Measurements from ENCODE around the gene TMEM204. TPM values are rescaled to one million over a fixed set of nuclear protein-coding genes. Genes with fewer than 3 reads are reported as not detected.

Gene TMEM204
- total and polyA plus RNA-seq, 10 of the 15 experiments (the other 5 are each of a cell fraction or from before 2014, with no cell fraction given): 0.05 to 0.30 (median 0.18) TPM; not detected in 7

- ATAC-seq (no peak), FAIRE-seq (no peak), DNase-seq (ENCODE audit: low read depth, low spot score) (no peak)
- POLR2A ChIA-PET: interaction anchor here (0.7 kb wide), 1 partner anchor 105 kb away, joined by 4 read pairs; no protein-coding TSS in a partner anchor
- CTCF ChIA-PET: no interaction called here
- TF ChIP-seq STAT3 (IDR thresholded peaks at IDR 0.05; ENCODE audit: low read depth, low read length): no peak
- TF ChIP-seq WRNIP1 (IDR thresholded peaks at IDR 0.05; ENCODE audit: borderline replicate concordance, low read depth, low read length): no peak
- TF ChIP-seq SIX5 (IDR thresholded peaks at IDR 0.05; ENCODE audit: low read depth, low read length, severe bottlenecking): no peak
- no peak for TF ChIP-seq EED (IDR thresholded peaks at IDR 0.05; ENCODE audit: low read depth)
- no peak for TF ChIP-seq CTCF (IDR thresholded peaks at IDR 0.05 in 2 of 3, conservative IDR thresholded peaks at IDR 0.05 in 1 of 3; ENCODE audit: control insufficient read depth in 2 of 3, extremely low read depth in 1 of 3, insufficient read depth in 1 of 3, low read depth in 3 of 3, low read length in 3 of 3)
- no peak for TF ChIP-seq NFIC (IDR thresholded peaks at IDR 0.05; ENCODE audit: low read depth, low read length)
- TF ChIP-seq ZNF207 (IDR thresholded peaks at IDR 0.05; ENCODE audit: borderline replicate concordance): no peak
- no peak for TF ChIP-seq RUNX3 (IDR thresholded peaks at IDR 0.05; ENCODE audit: low read length)
- no peak for TF ChIP-seq NR2F1 (conservative IDR thresholded peaks at IDR 0.05)
- TF ChIP-seq RELB (IDR thresholded peaks at IDR 0.05; ENCODE audit: low read depth): no peak
- no peak for TF ChIP-seq IRF3 (IDR thresholded peaks at IDR 0.05)
- TF ChIP-seq ATF7 (IDR thresholded peaks at IDR 0.05; ENCODE audit: low read depth): no peak
- no peak for TF ChIP-seq TCF3 (IDR thresholded peaks at IDR 0.05; ENCODE audit: borderline replicate concordance, insufficient read depth, low read depth, low read length)
- no peak for TF ChIP-seq KLF5 (IDR thresholded peaks at IDR 0.05; ENCODE audit: partially characterized antibody)
- TF ChIP-seq LARP7 (IDR thresholded peaks at IDR 0.05): no peak
- H3K4me1 ChIP-seq (ENCODE audit: control insufficient read depth, insufficient read depth, low read length): no peaks in the 10 kb centered on the region
- in situ Hi-C loops (cut with MboI) (no loop called here), intact Hi-C loops (cut with micrococcal nuclease; ENCODE audit: unreplicated experiment) (no loop called here)
- H3K9me3 ChIP-seq (replicated peaks; ENCODE audit: control insufficient read depth, insufficient read depth, low read length): no peaks in the 10 kb centered on the region; the same call in 2 of the 3 replicates
- SMC1A ChIA-PET (ENCODE audit: uncharacterized antibody, unreplicated experiment): no interaction called here
- H3K79me2 ChIP-seq (ENCODE audit: control insufficient read depth, insufficient read depth, low read length): no peaks in the 10 kb centered on the region
- H3K36me3 ChIP-seq (ENCODE audit: control insufficient read depth in 2 of 2, insufficient read depth in 2 of 2, low read length in 1 of 2): no peaks in the 10 kb centered on the region
- H3K9ac ChIP-seq (ENCODE audit: control insufficient read depth, insufficient read depth, low read length): no peak overlapping the region
- no peaks in the 10 kb centered on the region for H4K20me1 ChIP-seq (ENCODE audit: control insufficient read depth, insufficient read depth)
- WGBS (ENCODE audit: insufficient coverage, insufficient replicate concordance, low lambda C conversion rate, missing lambda C conversion rate): 92% methylated on average over 24 of the region's 24 CpGs
- H3K27me3 ChIP-seq (replicated peaks in 1 of 2; ENCODE audit: control insufficient read depth in 2 of 2, insufficient read depth in 2 of 2, low read length in 1 of 2): no peaks in the 10 kb centered on the region
- H3K4me2 ChIP-seq (ENCODE audit: control insufficient read depth, insufficient read depth): no peak overlapping the region
- no peak overlapping the region for H3K27ac ChIP-seq (ENCODE audit: control insufficient read depth, insufficient read depth)
- BruUV-seq (replicated peaks): no TSS peak
- H2AFZ ChIP-seq (ENCODE audit: control insufficient read depth, low read depth, low read length): no peak overlapping the region
- no peak overlapping the region for H3K4me3 ChIP-seq
- RAD21 ChIA-PET (ENCODE audit: unreplicated experiment): no interaction called here
Observed at GRCh38 chr16:1508494-1509187, 24.8 kb upstream of the TMEM204 start.
